ENCODE results near the gene EXOC7. TPM values are rescaled to one million over a fixed set of nuclear protein-coding genes. Genes with fewer than 3 reads are reported as not detected.

EXOC7 gene
- total and polyA plus RNA-seq, 2 donors (not counting 1 experiment from before 2014, with no cell fraction given): 66.8 to 88.8 TPM

DNA sequence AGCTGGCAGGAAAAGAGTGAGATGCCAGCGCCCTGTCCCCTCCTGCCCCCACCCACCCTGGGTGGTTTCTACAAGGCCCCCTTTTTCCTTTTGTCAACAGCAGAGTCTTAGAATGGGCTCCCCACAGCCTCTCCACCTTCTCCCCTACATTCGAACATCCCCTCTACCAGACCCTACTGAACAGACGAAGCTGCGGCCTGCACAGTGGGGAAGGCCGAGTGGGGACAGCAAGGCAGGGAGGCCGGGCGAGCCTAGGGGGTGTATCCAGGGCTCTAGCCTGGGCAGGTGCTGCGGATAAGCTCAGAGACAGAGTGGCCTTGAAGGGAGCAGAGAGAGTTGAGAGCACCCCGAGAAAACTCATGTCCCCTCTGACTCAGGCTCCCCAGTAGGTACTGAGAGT is 17.2 kb downstream of the EXOC7 start:
- Histone ChIP-seq H3K4me2 (ENCODE audit: extremely low read depth, insufficient read depth, low read length) (no peak overlapping the region), H3K36me3 (ENCODE audit: control insufficient read depth, insufficient read depth, low read length) (peaks cover 30% of the 10 kb centered on the region), H3K4me3 (replicated peaks in 1 of 4; ENCODE audit: control extremely low read depth in 1 of 4, insufficient read depth in 1 of 4, low read depth in 3 of 4, low read length in 4 of 4) (no peak overlapping the region), H3K27ac (ENCODE audit: insufficient read depth, low read length) (no peak overlapping the region), H3K27me3 (ENCODE audit: control insufficient read depth, insufficient read depth, low read length) (no peaks in the 10 kb centered on the region), H3K9ac (ENCODE audit: insufficient read depth, low read length) (no peak overlapping the region), H2AFZ (ENCODE audit: low read length) (no peak overlapping the region), H4K20me1 (ENCODE audit: control insufficient read depth, extremely low read depth, insufficient read depth, low read length) (no peaks in the 10 kb centered on the region), H3K79me2 (ENCODE audit: control insufficient read depth, insufficient read depth, low read length) (no peaks in the 10 kb centered on the region), H3K4me1 (ENCODE audit: control insufficient read depth, extremely low read depth, insufficient read depth, low read length) (no peaks in the 10 kb centered on the region), H3K9me3 (ENCODE audit: control insufficient read depth, insufficient read depth, low read depth, low read length) (no peaks in the 10 kb centered on the region)
- no peak for DNase-seq (ENCODE audit: low read depth in 2 of 2)
- TF ChIP-seq EZH2 (IDR thresholded peaks at IDR 0.05; ENCODE audit: low read length, missing control alignments): no peak
- TF ChIP-seq, protein P1, sequence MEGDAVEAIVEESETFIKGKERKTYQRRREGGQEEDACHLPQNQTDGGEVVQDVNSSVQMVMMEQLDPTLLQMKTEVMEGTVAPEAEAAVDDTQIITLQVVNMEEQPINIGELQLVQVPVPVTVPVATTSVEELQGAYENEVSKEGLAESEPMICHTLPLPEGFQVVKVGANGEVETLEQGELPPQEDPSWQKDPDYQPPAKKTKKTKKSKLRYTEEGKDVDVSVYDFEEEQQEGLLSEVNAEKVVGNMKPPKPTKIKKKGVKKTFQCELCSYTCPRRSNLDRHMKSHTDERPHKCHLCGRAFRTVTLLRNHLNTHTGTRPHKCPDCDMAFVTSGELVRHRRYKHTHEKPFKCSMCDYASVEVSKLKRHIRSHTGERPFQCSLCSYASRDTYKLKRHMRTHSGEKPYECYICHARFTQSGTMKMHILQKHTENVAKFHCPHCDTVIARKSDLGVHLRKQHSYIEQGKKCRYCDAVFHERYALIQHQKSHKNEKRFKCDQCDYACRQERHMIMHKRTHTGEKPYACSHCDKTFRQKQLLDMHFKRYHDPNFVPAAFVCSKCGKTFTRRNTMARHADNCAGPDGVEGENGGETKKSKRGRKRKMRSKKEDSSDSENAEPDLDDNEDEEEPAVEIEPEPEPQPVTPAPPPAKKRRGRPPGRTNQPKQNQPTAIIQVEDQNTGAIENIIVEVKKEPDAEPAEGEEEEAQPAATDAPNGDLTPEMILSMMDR (conservative IDR thresholded peaks at IDR 0.05 in 1 of 2, IDR thresholded peaks at IDR 0.05 in 1 of 2; ENCODE audit: low read depth in 1 of 2, low read length in 2 of 2): no peak

DNA sequence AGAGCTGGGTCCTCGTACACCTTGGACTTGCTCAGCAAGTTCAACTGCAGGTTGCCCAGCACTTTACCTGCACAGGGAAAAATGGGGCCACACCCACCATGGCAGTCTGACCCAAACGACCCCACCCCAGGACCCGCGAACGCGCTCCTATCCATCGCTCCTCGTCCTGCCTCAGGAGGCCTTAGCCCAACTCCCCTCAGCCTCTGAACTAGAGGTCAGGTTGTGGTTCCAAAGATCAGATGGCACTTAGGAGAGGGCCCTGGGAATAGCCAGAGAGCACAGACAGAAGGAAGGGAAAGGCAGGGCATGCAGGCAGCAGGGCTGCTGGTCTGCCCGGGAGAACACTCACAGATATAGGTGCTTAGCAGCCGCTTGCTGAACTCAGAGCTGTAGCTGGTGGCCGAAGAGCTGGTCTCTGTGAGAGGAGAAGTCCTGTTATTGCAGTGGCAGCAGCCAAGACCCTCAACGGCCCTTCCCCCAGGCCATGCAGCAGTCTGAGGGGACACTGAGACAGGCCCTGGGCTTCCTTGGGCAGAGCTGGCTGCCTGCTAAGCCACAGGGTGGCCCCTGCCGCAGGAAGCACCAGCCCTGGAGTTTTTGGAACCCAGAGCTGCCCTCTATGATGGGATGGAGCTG is 17.7 kb downstream of the EXOC7 start:
- Histone ChIP-seq H3K4me1 (ENCODE audit: control insufficient read depth, extremely low read depth, insufficient read depth, low read length) (no peaks in the 10 kb centered on the region), H4K20me1 (ENCODE audit: control insufficient read depth, extremely low read depth, insufficient read depth, low read length) (no peaks in the 10 kb centered on the region), H3K27ac (ENCODE audit: insufficient read depth, low read length) (no peak overlapping the region), H3K27me3 (ENCODE audit: control insufficient read depth, insufficient read depth, low read length) (no peaks in the 10 kb centered on the region), H3K4me3 (replicated peaks in 1 of 4; ENCODE audit: control extremely low read depth in 1 of 4, insufficient read depth in 1 of 4, low read depth in 3 of 4, low read length in 4 of 4) (no peak overlapping the region), H3K36me3 (ENCODE audit: control insufficient read depth, insufficient read depth, low read length) (peaks cover 30% of the 10 kb centered on the region), H2AFZ (ENCODE audit: low read length) (no peak overlapping the region), H3K9ac (ENCODE audit: insufficient read depth, low read length) (no peak overlapping the region), H3K4me2 (ENCODE audit: extremely low read depth, insufficient read depth, low read length) (no peak overlapping the region), H3K79me2 (ENCODE audit: control insufficient read depth, insufficient read depth, low read length) (no peaks in the 10 kb centered on the region), H3K9me3 (ENCODE audit: control insufficient read depth, insufficient read depth, low read depth, low read length) (no peaks in the 10 kb centered on the region)
- DNase-seq (ENCODE audit: low read depth in 2 of 2): no peak
- TF ChIP-seq, protein P1 (conservative IDR thresholded peaks at IDR 0.05 in 1 of 2, IDR thresholded peaks at IDR 0.05 in 1 of 2; ENCODE audit: low read depth in 1 of 2, low read length in 2 of 2): no peak
- no peak for TF ChIP-seq EZH2 (IDR thresholded peaks at IDR 0.05; ENCODE audit: low read length, missing control alignments)

DNA sequence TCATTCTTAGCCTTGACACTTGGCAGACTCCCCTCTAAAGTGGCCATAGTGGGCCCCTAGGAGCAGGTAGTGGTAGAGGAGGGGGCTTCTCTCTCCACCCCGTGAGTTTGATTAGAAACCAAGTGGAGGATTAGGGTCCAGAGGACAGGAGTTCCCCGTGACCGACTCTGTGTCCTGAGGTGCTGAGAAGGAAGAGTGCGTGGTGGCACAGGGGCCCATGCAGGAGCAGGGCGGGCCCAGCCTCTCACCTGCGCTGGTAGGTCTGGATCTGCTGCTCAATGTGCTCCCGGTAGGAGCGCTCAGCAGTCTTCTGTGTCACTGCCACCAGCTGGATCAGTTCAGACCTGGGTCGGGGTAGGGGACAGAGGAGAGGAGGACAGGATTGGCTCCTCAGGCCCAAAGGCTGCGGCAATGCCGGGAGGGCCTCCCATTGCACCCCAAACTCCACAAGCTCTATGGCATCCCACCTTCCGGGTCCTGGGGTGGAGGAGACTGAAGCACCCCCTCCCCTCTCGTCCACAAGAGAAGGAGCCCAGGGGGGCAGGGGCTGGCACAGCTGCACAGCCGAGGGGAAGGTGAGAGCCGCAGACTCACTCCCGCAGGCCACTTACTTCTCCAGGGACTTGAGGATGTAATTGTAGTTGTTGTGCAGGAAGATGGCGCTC is 18.4 kb downstream of the EXOC7 start:
- H3K4me3 ChIP-seq (replicated peaks in 1 of 4; ENCODE audit: control extremely low read depth in 1 of 4, insufficient read depth in 1 of 4, low read depth in 3 of 4, low read length in 4 of 4): no peak overlapping the region
- H3K36me3 ChIP-seq (ENCODE audit: control insufficient read depth, insufficient read depth, low read length): peaks cover 30% of the 10 kb centered on the region
- H3K27ac ChIP-seq (ENCODE audit: insufficient read depth, low read length): no peak overlapping the region
- H3K4me1 ChIP-seq (ENCODE audit: control insufficient read depth, extremely low read depth, insufficient read depth, low read length): no peaks in the 10 kb centered on the region
- H3K9ac ChIP-seq (ENCODE audit: insufficient read depth, low read length): no peak overlapping the region
- H3K27me3 ChIP-seq (ENCODE audit: control insufficient read depth, insufficient read depth, low read length): peaks cover 3% of the 10 kb centered on the region
- H2AFZ ChIP-seq (ENCODE audit: low read length): no peak overlapping the region
- no peaks in the 10 kb centered on the region for H3K79me2 ChIP-seq (ENCODE audit: control insufficient read depth, insufficient read depth, low read length)
- TF ChIP-seq EZH2 (IDR thresholded peaks at IDR 0.05; ENCODE audit: low read length, missing control alignments): no peak
- TF ChIP-seq, protein P1 (conservative IDR thresholded peaks at IDR 0.05 in 1 of 2, IDR thresholded peaks at IDR 0.05 in 1 of 2; ENCODE audit: low read depth in 1 of 2, low read length in 2 of 2): no peak
- no peak for DNase-seq (ENCODE audit: low read depth in 2 of 2)
- no peak overlapping the region for H3K4me2 ChIP-seq (ENCODE audit: extremely low read depth, insufficient read depth, low read length)
- H4K20me1 ChIP-seq (ENCODE audit: control insufficient read depth, extremely low read depth, insufficient read depth, low read length): no peaks in the 10 kb centered on the region
- H3K9me3 ChIP-seq (ENCODE audit: control insufficient read depth, insufficient read depth, low read depth, low read length): no peaks in the 10 kb centered on the region

Measured in fibroblast of lung (primary cell).